ENCODE results near the gene EXT2.

EXT2 gene

GRCh38 chr11:44279483-44279882 is 184.0 kb downstream of the EXT2 start:
- FAIRE-seq = no peak

GRCh38 chr11:44280257-44280656 is 184.8 kb downstream of the EXT2 start:
- TF ChIP-seq POLR2A (IDR thresholded peaks at IDR 0.05; ENCODE audit: low read depth, low read length) = no peak
- DNase-seq (ENCODE audit: insufficient read length, low spot score) (no peak), FAIRE-seq (no peak)

More at GRCh38 chr11:44279483-44279882, 184.0 kb downstream of the EXT2 start:
- no peak for DNase-seq (ENCODE audit: insufficient read length, low spot score)
- TF ChIP-seq POLR2A (IDR thresholded peaks at IDR 0.05; ENCODE audit: low read depth, low read length) = no peak

- FAIRE-seq (no peak), DNase-seq (ENCODE audit: insufficient read length, low spot score) (no peak)
- TF ChIP-seq POLR2A (IDR thresholded peaks at IDR 0.05; ENCODE audit: low read depth, low read length) = no peak
Measured at GRCh38 chr11:44281151-44281550, 185.7 kb downstream of the EXT2 start.

DNA sequence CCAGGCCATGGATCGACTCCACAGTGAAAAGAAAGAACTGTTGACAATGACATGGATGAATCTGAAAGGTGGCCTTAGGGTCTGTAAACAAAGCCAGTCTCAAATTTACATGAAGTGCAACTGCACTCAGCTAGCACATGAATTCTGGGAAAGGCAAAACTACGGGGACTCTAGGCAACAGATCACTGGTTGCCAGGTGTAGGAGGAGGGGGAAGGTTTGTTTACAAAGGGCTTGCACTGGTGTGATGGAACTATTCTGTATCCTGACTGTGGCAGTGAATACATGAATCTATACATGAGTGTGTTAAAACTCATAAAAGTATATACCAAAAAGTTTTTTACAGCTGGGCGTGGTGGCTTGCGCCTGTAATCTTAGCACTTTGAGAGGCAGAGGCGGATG is 187.1 kb downstream of the EXT2 start:
- TF ChIP-seq POLR2A (IDR thresholded peaks at IDR 0.05; ENCODE audit: low read depth, low read length) = no peak
- no peak for FAIRE-seq
- no peak for DNase-seq (ENCODE audit: insufficient read length, low spot score)

DNA sequence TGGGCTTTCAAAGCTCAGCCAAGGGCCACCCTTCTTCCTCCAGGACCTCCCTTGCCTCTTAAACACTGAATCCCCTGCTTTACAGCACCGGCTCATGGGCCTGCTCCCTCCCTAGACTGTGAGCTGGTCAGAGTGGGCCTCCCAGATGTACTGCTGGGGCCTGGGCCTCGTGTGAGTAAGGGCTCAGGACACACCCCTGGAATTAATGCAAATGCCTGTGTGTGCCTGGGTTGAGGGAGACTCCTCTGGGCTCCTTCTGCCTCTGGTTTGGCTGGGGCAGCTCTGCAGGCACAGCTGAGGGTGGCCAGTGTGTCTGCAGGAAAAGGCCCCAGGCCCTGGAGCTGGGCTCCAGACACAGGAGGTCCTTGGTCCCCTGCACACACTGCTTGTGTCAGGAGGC is 190.3 kb downstream of the EXT2 start:
- no peak for DNase-seq (ENCODE audit: insufficient read length, low spot score)
- no peak for TF ChIP-seq POLR2A (IDR thresholded peaks at IDR 0.05; ENCODE audit: low read depth, low read length)
- FAIRE-seq = no peak

- FAIRE-seq = peak; percentile 58
Measured at GRCh38 chr11:44286268-44286880, 190.9 kb downstream of the EXT2 start.

GRCh38 chr11:44286911-44287310 is 191.4 kb downstream of the EXT2 start:
- DNase-seq (ENCODE audit: insufficient read length, low spot score) (no peak), FAIRE-seq (no peak)
- TF ChIP-seq POLR2A (IDR thresholded peaks at IDR 0.05; ENCODE audit: low read depth, low read length) = no peak

More at GRCh38 chr11:44286268-44286880, 190.9 kb downstream of the EXT2 start:
- DNase-seq (ENCODE audit: insufficient read length, low spot score) = peak; percentile 93
- no peak for TF ChIP-seq POLR2A (IDR thresholded peaks at IDR 0.05; ENCODE audit: low read depth, low read length)

GRCh38 chr11:44288133-44288526 is 192.7 kb downstream of the EXT2 start:
- no peak for DNase-seq (ENCODE audit: insufficient read length, low spot score)
- FAIRE-seq = no peak
- no peak for TF ChIP-seq POLR2A (IDR thresholded peaks at IDR 0.05; ENCODE audit: low read depth, low read length)

- FAIRE-seq = no peak
- no peak for TF ChIP-seq POLR2A (IDR thresholded peaks at IDR 0.05; ENCODE audit: low read depth, low read length)
- no peak for DNase-seq (ENCODE audit: insufficient read length, low spot score)
Measured at GRCh38 chr11:44290208-44290607, 194.7 kb downstream of the EXT2 start.

All from H54 (cell line).